ENCODE results near the gene CARD9. TPM values are rescaled to one million over a fixed set of nuclear protein-coding genes. Genes with fewer than 3 reads are reported as not detected.

Gene CARD9
- total and polyA plus RNA-seq, 2 of the 4 experiments (the other 2 are of a cell fraction) = 0.36 to 1.9 TPM

DNA sequence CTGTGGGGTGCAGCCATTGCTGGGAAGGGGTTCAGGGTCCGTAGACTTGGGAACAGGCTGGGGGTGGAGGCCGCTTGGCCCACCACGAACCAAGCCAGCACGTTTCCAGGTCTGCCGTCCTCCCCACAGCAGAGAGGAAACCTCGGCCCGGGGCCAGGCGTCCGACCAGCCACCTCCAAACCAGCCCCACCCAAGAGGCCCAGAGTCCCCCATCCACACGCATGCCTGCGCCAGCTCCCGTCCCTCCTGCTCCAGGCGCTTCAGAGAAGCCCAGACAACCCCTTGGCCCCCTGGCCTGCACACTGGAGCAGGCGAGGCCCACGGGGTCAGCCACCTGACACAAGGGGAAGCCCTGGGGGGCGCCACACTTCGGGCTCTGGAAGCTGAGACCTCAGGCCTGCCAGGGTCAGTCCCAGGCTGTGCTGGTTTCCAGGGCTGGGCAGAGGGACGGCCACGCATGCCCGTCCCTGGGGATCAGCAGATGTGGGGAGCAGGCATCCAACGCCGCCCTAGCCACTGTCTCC is 16.2 kb downstream of the CARD9 start:
- Histone ChIP-seq H3K18ac (ENCODE audit: low read depth, low read length) (no peak overlapping the region), H3K56ac (ENCODE audit: extremely low read depth, insufficient read depth, low read length) (no peak overlapping the region), H4K5ac (ENCODE audit: low read depth, low read length) (no peak overlapping the region), H2BK15ac (ENCODE audit: low read depth, low read length) (no peak overlapping the region), H3K4me2 (ENCODE audit: low read depth, low read length) (no peak overlapping the region), H4K8ac (ENCODE audit: low read depth in 2 of 2, low read length in 2 of 2) (no peak overlapping the region), H2BK5ac (ENCODE audit: low read depth, low read length, poor library complexity, severe bottlenecking) (no peak overlapping the region), H3K23ac (ENCODE audit: low read depth, low read length) (no peak overlapping the region), H3K9me3 (ENCODE audit: control insufficient read depth, insufficient read depth, low read length) (no peaks in the 10 kb centered on the region), H2AK5ac (ENCODE audit: low read depth, low read length) (no peak overlapping the region), H2BK20ac (ENCODE audit: low read depth, low read length) (no peak overlapping the region), H3K36me3 (ENCODE audit: control insufficient read depth, insufficient read depth, low read length) (peaks cover 51% of the 10 kb centered on the region), H3K27me3 (ENCODE audit: control insufficient read depth, insufficient read depth, low read length) (no peaks in the 10 kb centered on the region), H3K14ac (replicated peaks; ENCODE audit: low read depth, low read length) (no peak overlapping the region), H3K4me1 (ENCODE audit: control insufficient read depth, insufficient read depth, low read length) (peaks cover 41% of the 10 kb centered on the region), H3K4ac (ENCODE audit: low read depth, low read length) (no peak overlapping the region), H3K27ac (ENCODE audit: insufficient read depth, low read length) (no peak overlapping the region), H3K9ac (ENCODE audit: low read depth, low read length) (no peak overlapping the region), H4K91ac (ENCODE audit: insufficient read depth, low read depth, low read length) (no peak overlapping the region), H3K4me3 (ENCODE audit: insufficient read depth, low read depth, low read length) (no peak overlapping the region), H2BK120ac (ENCODE audit: low read depth, low read length) (no peak overlapping the region), H3K9me1 (ENCODE audit: insufficient read depth, low read length) (peaks cover 5% of the 10 kb centered on the region), H2AFZ (replicated peaks; ENCODE audit: low read length, poor library complexity) (no peak overlapping the region), H3K79me1 (ENCODE audit: low read depth in 1 of 2, low read length in 2 of 2) (peaks cover 0 to 53% of the 10 kb centered on the region in 2 experiments; a peak in 3 of 4 replicates), H2AK9ac (replicated peaks; ENCODE audit: low read depth, low read length, poor library complexity) (peak overlapping the region; percentile 28), H4K20me1 (ENCODE audit: insufficient read depth, low read length) (peaks cover 25% of the 10 kb centered on the region)
- CTCF ChIA-PET = no interaction called here
- dilution Hi-C loops (cut with HindIII; ENCODE audit: low sequenced_read_pairs, unreplicated experiment) = no loop called here
- POLR2A ChIA-PET (ENCODE audit: unreplicated experiment) = no interaction called here
- intact Hi-C loops (cut with micrococcal nuclease) = no loop called here
- TF ChIP-seq CEBPB (IDR thresholded peaks at IDR 0.05; ENCODE audit: low read depth, low read length) (no peak), RAD21 (IDR thresholded peaks at IDR 0.05; ENCODE audit: low read length) (no peak), CTCF (conservative IDR thresholded peaks at IDR 0.05; ENCODE audit: low read depth, low read length) (no peak), MAZ (IDR thresholded peaks at IDR 0.05; ENCODE audit: borderline replicate concordance, low read depth, low read length) (no peak), FOS (IDR thresholded peaks at IDR 0.05; ENCODE audit: low read depth, low read length) (no peak)
- ATAC-seq (ENCODE audit: low read depth) = no peak
- WGBS, 2 experiments (ENCODE audit: extremely low coverage in 2 of 2, insufficient read length in 1 of 2) = 100% methylated on average over 6 of the region's 22 CpGs; no CpG with 5 or more reads in 1 of the 2 experiments
- in situ Hi-C loops (cut with MboI; ENCODE audit: low sequenced_read_pairs) = no loop called here
- no peak for DNase-seq
- BruUV-seq (replicated peaks) = no TSS peak

Measured in IMR-90 (cell line).